Hepatocyte (in vitro differentiated cells): ENCODE results near the gene RPS6KL1. TPM values are rescaled to one million over a fixed set of nuclear protein-coding genes. Genes with fewer than 3 reads are reported as not detected.

Experiments
- DNase-seq: peaks from one replicate; pipeline ENCODE4 v3.0.0-alpha.2; 2016; ENCODE audit warnings: low spot score
- H2AFZ ChIP-seq: fragments of 200-600 bp; sonication (generic); 2 replicates; pipeline ENCODE4 v1.6.0; 2016; ENCODE audit warnings: antibody characterized with exemption, mild to moderate bottlenecking
- H3K27ac ChIP-seq: fragments of 200-600 bp; sonication (generic); 2 replicates; pipeline ENCODE4 v1.5.1; 2016; ENCODE audit warnings: mild to moderate bottlenecking
- H3K27me3 ChIP-seq: fragments of 200-600 bp; sonication (generic); 2 replicates; pipeline ENCODE4 v1.6.1; 2016
- H3K36me3 ChIP-seq: fragments of 200-600 bp; sonication (generic); replicated peaks from 2 replicates; pipeline ENCODE4 v1.5.1; 2016; ENCODE audit warnings: low read depth; ENCODE audit not compliant: insufficient read depth
- H3K4me1 ChIP-seq: fragments of 200-600 bp; sonication (generic); 2 replicates; pipeline ENCODE4 v1.5.1; 2016; ENCODE audit warnings: mild to moderate bottlenecking, moderate library complexity; ENCODE audit not compliant: insufficient read depth
- H3K4me2 ChIP-seq: fragments of 200-600 bp; sonication (generic); 2 replicates; pipeline ENCODE4 v1.6.0; 2016
- H3K4me3 ChIP-seq: fragments of 200-600 bp; sonication (generic); 2 replicates; pipeline ENCODE4 v1.5.1; 2016; ENCODE audit warnings: mild to moderate bottlenecking
- H3K79me2 ChIP-seq: fragments of 200-600 bp; sonication (generic); 2 replicates; pipeline ENCODE4 v1.6.0; 2017; ENCODE audit warnings: mild to moderate bottlenecking
- H3K9me2 ChIP-seq: fragments of 200-600 bp; sonication (generic); replicated peaks from 2 replicates; pipeline ENCODE4 v1.6.0; 2017; ENCODE audit warnings: mild to moderate bottlenecking; ENCODE audit not compliant: insufficient read depth
- H3K9me3 ChIP-seq: fragments of 200-600 bp; sonication (generic); 2 replicates; pipeline ENCODE4 v1.5.1; 2016; ENCODE audit warnings: low read depth, mild to moderate bottlenecking
- H4K20me1 ChIP-seq: fragments of 200-600 bp; sonication (generic); 2 replicates; pipeline ENCODE4 v1.6.0; 2016; ENCODE audit warnings: mild to moderate bottlenecking; ENCODE audit not compliant: insufficient read depth, poor library complexity, severe bottlenecking
- EZH2 ChIP-seq: fragments of 200-600 bp; sonication (generic); IDR thresholded peaks from 2 replicates; pipeline ENCODE4 v1.6.1; 2016; ENCODE audit warnings: antibody characterized with exemption, mild to moderate bottlenecking, borderline replicate concordance
- EZH2phosphoT487 ChIP-seq: fragments of 200-600 bp; sonication (generic); IDR thresholded peaks from one replicate; pipeline ENCODE4 v1.6.1; 2018; ENCODE audit warnings: antibody characterized with exemption, mild to moderate bottlenecking, low read depth, moderate library complexity; ENCODE audit not compliant: unreplicated experiment, severe bottlenecking
- WGBS: methylation state at CpG from one replicate; pipeline ENCODE4 v1.1.6; 2016; ENCODE audit warnings: low lambda C conversion rate; ENCODE audit errors: missing lambda C conversion rate; 5-methylcytosine and 5-hydroxymethylcytosine counted together
- polyA plus RNA-seq: library from polyadenylated mRNA; unstranded; fragments of >200 nt; fragmentation: Nextera tagmentation; extraction: Ambion mirVana; gene quantifications from 2 replicates; pipeline ENCODE4 v1.2.1, GENCODE V29; 2016
- total RNA-seq: library from RNA; depleted of rRNA; stranded (reverse); fragments of >200 nt; gene quantifications from 2 replicates; pipeline ENCODE4 v1.2.3, GENCODE V29; 2014
- TF ChIP-seq, protein P1 (sequence below): fragments of 200-600 bp; sonication (generic); IDR thresholded peaks from 2 replicates; pipeline ENCODE4 v1.5.1; 2016; ENCODE audit warnings: antibody characterized with exemption, mild to moderate bottlenecking; ENCODE audit not compliant: poor library complexity

RPS6KL1 gene
- total and polyA plus RNA-seq, 2 experiments from 2014 or later, result 0.18 to 0.57 TPM

DNA sequence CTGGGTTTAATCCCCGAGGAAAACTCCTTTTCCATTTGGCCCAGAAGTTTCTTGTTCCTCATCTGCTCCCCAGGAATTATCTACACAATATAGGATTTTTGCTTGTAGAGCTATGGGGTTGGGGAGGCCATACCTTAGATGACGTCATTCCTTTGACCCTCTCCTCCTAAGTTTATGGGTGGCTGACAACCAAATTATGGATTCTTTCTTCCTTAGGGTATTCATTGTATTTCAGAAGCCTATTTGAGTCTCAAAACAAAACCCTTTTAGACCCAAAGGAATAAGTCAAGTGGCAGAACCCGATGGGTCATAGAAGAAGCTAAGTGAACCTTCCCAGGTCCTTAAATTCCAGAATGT lies 61.3 kb downstream of the RPS6KL1 start:
- Histone ChIP-seq H3K79me2 (no peaks in the 10 kb centered on the region), H4K20me1 (no peaks in the 10 kb centered on the region), H3K9me3 (no peaks in the 10 kb centered on the region), H3K36me3 (no peaks in the 10 kb centered on the region), H3K27me3 (peaks cover 10% of the 10 kb centered on the region), H3K4me1 (no peaks in the 10 kb centered on the region), H3K9me2 (no peaks in the 10 kb centered on the region), H3K4me2 (no peak overlapping the region), H2AFZ (no peak overlapping the region), H3K27ac (no peak overlapping the region), H3K4me3 (no peak overlapping the region)
- WGBS, result 90% methylated on average over 3 of the region's 3 CpGs
- no peak for TF ChIP-seq EZH2phosphoT487
- TF ChIP-seq EZH2, result no peak
- TF ChIP-seq, protein P1, sequence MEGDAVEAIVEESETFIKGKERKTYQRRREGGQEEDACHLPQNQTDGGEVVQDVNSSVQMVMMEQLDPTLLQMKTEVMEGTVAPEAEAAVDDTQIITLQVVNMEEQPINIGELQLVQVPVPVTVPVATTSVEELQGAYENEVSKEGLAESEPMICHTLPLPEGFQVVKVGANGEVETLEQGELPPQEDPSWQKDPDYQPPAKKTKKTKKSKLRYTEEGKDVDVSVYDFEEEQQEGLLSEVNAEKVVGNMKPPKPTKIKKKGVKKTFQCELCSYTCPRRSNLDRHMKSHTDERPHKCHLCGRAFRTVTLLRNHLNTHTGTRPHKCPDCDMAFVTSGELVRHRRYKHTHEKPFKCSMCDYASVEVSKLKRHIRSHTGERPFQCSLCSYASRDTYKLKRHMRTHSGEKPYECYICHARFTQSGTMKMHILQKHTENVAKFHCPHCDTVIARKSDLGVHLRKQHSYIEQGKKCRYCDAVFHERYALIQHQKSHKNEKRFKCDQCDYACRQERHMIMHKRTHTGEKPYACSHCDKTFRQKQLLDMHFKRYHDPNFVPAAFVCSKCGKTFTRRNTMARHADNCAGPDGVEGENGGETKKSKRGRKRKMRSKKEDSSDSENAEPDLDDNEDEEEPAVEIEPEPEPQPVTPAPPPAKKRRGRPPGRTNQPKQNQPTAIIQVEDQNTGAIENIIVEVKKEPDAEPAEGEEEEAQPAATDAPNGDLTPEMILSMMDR, result no peak
- DNase-seq, result no peak

DNA sequence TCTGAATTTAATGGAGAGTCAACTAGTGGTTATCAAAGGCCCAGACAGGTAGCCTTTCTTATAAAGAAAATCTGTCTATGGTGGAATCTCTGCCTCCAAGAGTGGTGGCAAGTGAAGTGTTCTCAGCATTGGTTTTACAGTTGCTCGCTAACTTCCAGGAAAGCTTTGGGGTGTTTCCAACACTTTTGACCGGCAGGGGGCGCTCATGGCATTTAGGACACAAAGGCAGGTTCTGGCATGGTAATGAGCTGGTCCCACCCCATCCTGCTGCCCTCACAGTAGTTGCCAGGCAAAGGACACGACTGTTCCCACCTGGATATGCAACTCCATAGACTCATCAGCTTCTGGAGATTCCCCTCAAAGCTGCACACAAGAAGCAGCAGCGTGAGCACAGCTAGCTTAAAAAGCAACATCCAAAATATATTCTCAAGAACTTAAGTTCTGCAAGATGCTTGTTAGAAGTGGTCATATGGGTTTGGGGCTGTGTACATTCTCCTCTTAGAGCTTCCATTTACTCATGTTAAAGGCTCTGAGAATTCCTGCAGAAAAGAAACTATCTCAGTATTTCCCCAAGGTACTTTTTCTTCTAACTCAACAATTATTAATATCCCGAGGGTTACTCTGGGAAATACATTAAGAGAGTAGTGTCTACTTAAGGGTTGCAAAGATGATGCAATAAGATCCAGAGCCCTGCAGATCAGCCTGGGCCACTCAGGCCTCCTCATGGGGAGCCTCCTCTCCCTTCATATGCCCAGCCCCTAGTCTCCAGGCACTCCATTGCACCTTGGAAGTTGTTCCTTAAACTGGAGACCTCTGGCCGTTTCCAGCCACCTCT lies 61.9 kb downstream of the RPS6KL1 start:
- no peaks in the 10 kb centered on the region for H3K79me2 ChIP-seq
- H4K20me1 ChIP-seq, result no peaks in the 10 kb centered on the region
- 25% methylated on average over 7 of the region's 7 CpGs for WGBS

DNA sequence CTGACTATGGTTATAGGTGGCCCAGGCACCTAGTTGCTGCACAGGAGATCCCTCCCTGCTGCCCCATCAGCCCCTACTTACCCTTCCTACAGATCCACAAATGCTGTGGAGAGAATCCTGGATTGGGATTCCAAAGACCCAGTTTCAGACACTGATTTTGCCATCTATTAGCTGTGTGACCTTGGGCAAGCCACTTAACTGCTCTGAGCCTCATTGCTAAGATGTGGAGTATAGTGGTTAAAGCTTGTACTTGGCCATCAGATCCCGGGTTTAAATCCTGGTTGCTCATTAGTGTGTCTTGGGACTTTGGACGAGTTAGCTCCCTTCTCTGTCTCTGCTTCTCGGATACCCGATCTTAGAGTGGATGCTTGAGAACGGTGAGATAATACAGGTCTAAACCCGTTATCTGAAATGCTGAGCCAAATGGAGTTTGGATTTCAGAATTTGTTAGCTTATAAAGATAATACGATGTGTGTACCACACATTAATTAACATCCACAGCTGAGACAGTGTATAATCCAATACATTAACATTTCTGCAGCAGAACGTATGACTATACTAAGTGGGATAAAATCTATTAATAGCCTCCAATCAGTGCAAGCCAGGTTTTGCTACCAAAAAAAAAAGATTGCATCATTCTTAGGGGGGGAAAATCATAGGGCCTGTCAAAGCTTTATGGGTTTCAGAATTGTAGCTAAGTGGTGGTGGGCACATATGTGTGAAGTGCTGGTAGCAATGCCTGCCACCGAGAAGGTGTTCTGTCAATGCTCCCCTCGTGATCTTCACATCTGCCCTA lies 63.1 kb downstream of the RPS6KL1 start:
- H3K4me2 ChIP-seq, result no peak overlapping the region
- H3K9me2 ChIP-seq, result no peaks in the 10 kb centered on the region
- 64% methylated on average over 10 of the region's 10 CpGs for WGBS
- no peak overlapping the region for H3K4me3 ChIP-seq
- no peaks in the 10 kb centered on the region for H3K9me3 ChIP-seq
- H3K27me3 ChIP-seq, result no peaks in the 10 kb centered on the region
- no peak overlapping the region for H2AFZ ChIP-seq
- TF ChIP-seq, protein P1, result no peak
- no peak for TF ChIP-seq EZH2phosphoT487
- no peak for TF ChIP-seq EZH2
- no peaks in the 10 kb centered on the region for H3K4me1 ChIP-seq
- H3K79me2 ChIP-seq, result no peaks in the 10 kb centered on the region
- no peak for DNase-seq
- H3K27ac ChIP-seq, result no peak overlapping the region
- H3K36me3 ChIP-seq, result no peaks in the 10 kb centered on the region
- no peaks in the 10 kb centered on the region for H4K20me1 ChIP-seq

More for the DNA sequence above, 61.9 kb downstream of the RPS6KL1 start:
- H3K4me2 ChIP-seq, result no peak overlapping the region
- H3K4me3 ChIP-seq, result no peak overlapping the region
- H3K9me2 ChIP-seq, result no peaks in the 10 kb centered on the region
- no peaks in the 10 kb centered on the region for H3K36me3 ChIP-seq
- H3K27ac ChIP-seq, result no peak overlapping the region
- no peaks in the 10 kb centered on the region for H3K4me1 ChIP-seq
- no peaks in the 10 kb centered on the region for H3K9me3 ChIP-seq
- no peak overlapping the region for H2AFZ ChIP-seq
- peak; percentile 93 for DNase-seq
- H3K27me3 ChIP-seq, result peaks cover 6% of the 10 kb centered on the region
- no peak for TF ChIP-seq EZH2
- TF ChIP-seq, protein P1, result peak; percentile 81
